C4-2B (cell line): ENCODE data around the gene ARID2.

Experiments used
- H3K27ac ChIP-seq: fragments of 450-650 bp; 2 replicates; pipeline ENCODE4 v1.5.1; 2017
- ZFX ChIP-seq: fragments of 450-650 bp; IDR thresholded peaks from 2 replicates; pipeline ENCODE4 v1.6.1; 2017
- TF ChIP-seq, protein P1 (sequence below): fragments of 450-650 bp; conservative IDR thresholded peaks from 2 replicates; pipeline ENCODE4 v1.5.1; 2017; ENCODE audit warnings: mild to moderate bottlenecking

The ARID2 gene

DNA sequence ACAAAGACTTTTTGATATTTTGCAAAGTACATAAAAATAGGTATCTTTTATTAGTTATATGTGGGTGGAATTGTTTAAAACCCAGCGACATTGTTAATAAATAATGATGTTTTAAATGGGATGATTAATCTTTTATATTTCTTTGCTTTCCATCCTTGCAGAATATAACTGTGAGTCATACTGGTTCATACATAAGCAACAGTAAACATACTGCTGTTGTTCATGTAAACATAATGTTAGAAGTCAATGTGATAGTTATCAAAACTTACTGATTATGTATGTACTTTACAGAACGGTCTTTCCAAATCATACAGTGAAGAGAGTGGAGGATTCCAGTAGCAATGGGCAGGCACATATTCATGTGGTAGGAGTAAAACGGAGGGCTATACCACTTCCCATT is 119.8 kb downstream of the ARID2 start:
- H3K27ac ChIP-seq, result no peak overlapping the region
- TF ChIP-seq, protein P1, sequence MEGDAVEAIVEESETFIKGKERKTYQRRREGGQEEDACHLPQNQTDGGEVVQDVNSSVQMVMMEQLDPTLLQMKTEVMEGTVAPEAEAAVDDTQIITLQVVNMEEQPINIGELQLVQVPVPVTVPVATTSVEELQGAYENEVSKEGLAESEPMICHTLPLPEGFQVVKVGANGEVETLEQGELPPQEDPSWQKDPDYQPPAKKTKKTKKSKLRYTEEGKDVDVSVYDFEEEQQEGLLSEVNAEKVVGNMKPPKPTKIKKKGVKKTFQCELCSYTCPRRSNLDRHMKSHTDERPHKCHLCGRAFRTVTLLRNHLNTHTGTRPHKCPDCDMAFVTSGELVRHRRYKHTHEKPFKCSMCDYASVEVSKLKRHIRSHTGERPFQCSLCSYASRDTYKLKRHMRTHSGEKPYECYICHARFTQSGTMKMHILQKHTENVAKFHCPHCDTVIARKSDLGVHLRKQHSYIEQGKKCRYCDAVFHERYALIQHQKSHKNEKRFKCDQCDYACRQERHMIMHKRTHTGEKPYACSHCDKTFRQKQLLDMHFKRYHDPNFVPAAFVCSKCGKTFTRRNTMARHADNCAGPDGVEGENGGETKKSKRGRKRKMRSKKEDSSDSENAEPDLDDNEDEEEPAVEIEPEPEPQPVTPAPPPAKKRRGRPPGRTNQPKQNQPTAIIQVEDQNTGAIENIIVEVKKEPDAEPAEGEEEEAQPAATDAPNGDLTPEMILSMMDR, result no peak
- no peak for TF ChIP-seq ZFX

DNA sequence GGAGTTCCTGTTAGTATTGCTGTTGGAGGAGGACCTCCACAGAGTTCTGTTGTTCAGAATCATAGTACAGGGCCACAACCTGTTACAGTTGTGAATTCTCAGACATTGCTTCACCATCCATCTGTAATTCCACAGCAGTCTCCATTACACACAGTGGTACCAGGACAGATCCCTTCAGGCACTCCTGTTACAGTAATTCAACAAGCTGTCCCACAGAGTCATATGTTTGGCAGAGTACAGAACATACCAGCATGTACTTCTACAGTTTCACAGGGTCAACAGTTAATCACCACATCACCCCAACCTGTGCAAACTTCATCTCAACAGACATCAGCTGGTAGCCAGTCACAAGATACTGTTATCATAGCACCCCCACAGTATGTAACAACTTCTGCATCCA is 120.8 kb downstream of the ARID2 start:
- no peak overlapping the region for H3K27ac ChIP-seq
- TF ChIP-seq, protein P1, result no peak
- no peak for TF ChIP-seq ZFX

DNA sequence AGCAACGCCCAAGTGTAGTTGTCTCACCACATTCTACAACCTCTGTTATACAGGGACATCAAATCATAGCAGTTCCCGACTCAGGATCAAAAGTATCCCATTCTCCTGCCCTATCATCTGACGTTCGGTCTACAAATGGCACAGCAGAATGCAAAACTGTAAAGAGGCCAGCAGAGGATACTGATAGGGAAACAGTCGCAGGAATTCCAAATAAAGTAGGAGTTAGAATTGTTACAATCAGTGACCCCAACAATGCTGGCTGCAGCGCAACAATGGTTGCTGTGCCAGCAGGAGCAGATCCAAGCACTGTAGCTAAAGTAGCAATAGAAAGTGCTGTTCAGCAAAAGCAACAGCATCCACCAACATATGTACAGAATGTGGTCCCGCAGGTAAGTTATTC is 123.0 kb downstream of the ARID2 start:
- H3K27ac ChIP-seq, result no peak overlapping the region
- TF ChIP-seq, protein P1, result no peak
- TF ChIP-seq ZFX, result no peak

DNA sequence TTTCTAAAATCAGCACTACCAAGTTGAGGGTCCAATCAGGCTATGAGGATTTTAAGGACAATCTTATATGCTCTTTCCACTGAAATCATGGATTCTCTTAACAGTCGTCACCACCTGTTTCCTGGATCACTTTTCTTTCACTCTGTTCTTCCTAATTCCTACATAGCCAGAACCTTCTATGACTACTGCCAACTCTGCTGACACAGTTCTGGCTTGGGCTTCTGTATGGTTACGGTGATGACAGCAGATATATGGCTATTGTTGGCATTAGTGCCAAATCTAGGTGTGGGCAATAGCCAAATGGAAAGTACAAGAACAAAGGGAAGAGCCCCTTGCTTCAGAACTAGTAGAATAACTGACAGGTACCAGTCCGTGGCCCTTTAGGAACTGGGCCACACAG is 124.0 kb downstream of the ARID2 start:
- TF ChIP-seq, protein P1, result no peak
- no peak for TF ChIP-seq ZFX
- H3K27ac ChIP-seq, result no peak overlapping the region

DNA sequence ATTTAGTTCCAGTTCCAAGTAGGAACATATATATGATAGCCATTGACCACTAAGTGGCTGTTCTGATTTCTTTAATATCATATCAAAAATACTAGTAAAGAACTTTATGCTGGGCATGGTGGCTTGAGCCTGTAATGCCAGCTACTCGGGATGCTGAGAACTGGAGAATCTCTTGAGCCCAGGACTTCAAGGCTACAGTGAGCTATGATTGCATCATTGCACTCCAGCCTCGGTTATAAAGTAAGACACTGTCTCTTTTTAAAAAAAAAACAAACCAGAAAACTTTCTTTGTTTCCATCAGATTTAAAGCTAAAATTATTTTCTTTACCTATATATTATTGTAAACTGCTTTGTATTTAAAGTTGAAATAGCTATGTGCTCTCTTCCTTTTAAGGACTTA is 133.8 kb downstream of the ARID2 start:
- TF ChIP-seq ZFX, result no peak
- TF ChIP-seq, protein P1, result no peak
- no peak overlapping the region for H3K27ac ChIP-seq

DNA sequence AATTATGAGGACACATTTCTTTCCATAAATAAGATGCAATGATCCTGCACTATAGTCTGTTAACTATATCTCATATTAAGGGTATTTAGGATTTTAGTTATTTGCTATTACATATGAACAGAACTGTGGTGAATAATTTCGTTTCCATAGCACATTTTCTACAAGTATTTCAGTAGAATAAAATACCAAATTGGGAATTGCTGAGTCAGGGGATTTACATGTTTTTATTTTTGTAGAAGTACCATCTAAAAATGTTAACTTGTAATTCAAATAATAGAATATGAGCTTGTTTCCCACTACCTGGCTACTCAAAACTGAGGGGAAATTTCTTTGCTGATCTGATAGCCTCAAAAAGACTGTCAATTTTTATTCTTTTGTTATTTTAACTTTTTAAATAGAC is 136.8 kb downstream of the ARID2 start:
- no peak for TF ChIP-seq ZFX
- TF ChIP-seq, protein P1, result no peak
- H3K27ac ChIP-seq, result no peak overlapping the region

DNA sequence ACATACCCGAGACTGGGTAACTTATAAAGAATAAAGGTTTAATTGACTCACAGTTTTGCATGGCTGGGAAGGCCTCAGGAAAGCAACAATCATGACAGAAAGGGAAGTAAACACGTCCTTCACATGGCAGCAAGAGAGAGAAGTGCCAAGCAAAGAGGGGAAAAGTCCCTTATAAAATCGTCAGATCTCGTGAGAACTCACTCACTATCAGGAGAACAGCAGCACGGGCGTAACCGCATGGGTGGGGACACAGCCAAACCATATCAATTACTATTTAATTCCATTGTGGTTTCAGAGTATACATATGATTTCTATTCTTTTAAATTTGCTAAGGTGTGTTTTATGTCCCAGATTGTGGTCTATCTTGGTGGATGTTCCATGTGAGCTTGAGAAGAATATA is 142.9 kb downstream of the ARID2 start:
- H3K27ac ChIP-seq, result no peak overlapping the region

More for the DNA sequence above, 142.9 kb downstream of the ARID2 start:
- no peak for TF ChIP-seq ZFX
- TF ChIP-seq, protein P1, result no peak
